H9 (cell line): Measurements from ENCODE around the gene GPD1L. TPM values are rescaled to one million over a fixed set of nuclear protein-coding genes. Genes with fewer than 3 reads are reported as not detected.

Experiments used
- DNase-seq: peaks from one replicate; pipeline ENCODE4 v3.0.0-alpha.2; 2017
- H2AFZ ChIP-seq: one replicate; pipeline ENCODE4 v1.6.1; 2013; ENCODE audit warnings: mild to moderate bottlenecking, low read length, control low read depth, moderate library complexity
- H2AK5ac ChIP-seq: 2 replicates; pipeline ENCODE4 v1.6.1; 2013; ENCODE audit warnings: low read length, control low read depth, mixed read lengths; ENCODE audit not compliant: insufficient read length
- H2BK120ac ChIP-seq: one replicate; pipeline ENCODE4 v1.6.1; 2013; ENCODE audit warnings: low read depth, mild to moderate bottlenecking, low read length, control low read depth, inconsistent platforms; ENCODE audit not compliant: poor library complexity, severe bottlenecking
- H2BK12ac ChIP-seq: 2 replicates; pipeline ENCODE4 v1.6.1; 2013; ENCODE audit warnings: low read length, control low read depth, mixed read lengths, low read depth; ENCODE audit not compliant: insufficient read length
- H2BK15ac ChIP-seq: 2 replicates; pipeline ENCODE4 v1.6.1; 2013; ENCODE audit warnings: low read depth, low read length, control low read depth
- H2BK20ac ChIP-seq: one replicate; pipeline ENCODE4 v1.6.1; 2013; ENCODE audit warnings: low read depth, mild to moderate bottlenecking, low read length, control low read depth, inconsistent platforms; ENCODE audit not compliant: poor library complexity, severe bottlenecking
- H2BK5ac ChIP-seq: 2 replicates; pipeline ENCODE4 v1.6.1; 2013; ENCODE audit warnings: low read length, control low read depth, mixed read lengths; ENCODE audit not compliant: insufficient read length
- H3K14ac ChIP-seq: 2 replicates; pipeline ENCODE4 v1.6.1; 2013; ENCODE audit warnings: low read length, control low read depth; ENCODE audit not compliant: insufficient read depth
- H3K18ac ChIP-seq: 2 replicates; pipeline ENCODE4 v1.6.1; 2013; ENCODE audit warnings: low read depth, mild to moderate bottlenecking, mixed read lengths, low read length, control low read depth; ENCODE audit not compliant: insufficient read length
- H3K23ac ChIP-seq: 2 replicates; pipeline ENCODE4 v1.6.1; 2013; ENCODE audit warnings: low read length, control low read depth, mixed read lengths, low read depth; ENCODE audit not compliant: insufficient read length
- H3K23me2 ChIP-seq: 2 replicates; pipeline ENCODE4 v1.6.1; 2013; ENCODE audit warnings: low read depth, mild to moderate bottlenecking, mixed read lengths, low read length, control low read depth; ENCODE audit not compliant: insufficient read length, poor library complexity, severe bottlenecking
- H3K27ac ChIP-seq: 2 replicates; pipeline ENCODE4 v1.5.1; 2013; ENCODE audit warnings: low read length, control low read depth, mixed read lengths, low read depth; ENCODE audit not compliant: insufficient read length
- H3K27me3 ChIP-seq: 2 replicates; pipeline ENCODE4 v1.6.1; 2013; ENCODE audit warnings: low read length, control low read depth, inconsistent platforms; ENCODE audit not compliant: insufficient read depth
- H3K4ac ChIP-seq: 2 replicates; pipeline ENCODE4 v1.6.1; 2013; ENCODE audit warnings: low read depth, mild to moderate bottlenecking, control low read depth, inconsistent platforms, low read length, moderate library complexity
- H3K4me1 ChIP-seq: 2 replicates; pipeline ENCODE4 v1.6.1; 2013; ENCODE audit warnings: low read length, control low read depth, inconsistent platforms; ENCODE audit not compliant: insufficient read depth
- H3K4me2 ChIP-seq: 2 replicates; pipeline ENCODE4 v1.6.1; 2013; ENCODE audit warnings: low read length, control low read depth, mixed read lengths; ENCODE audit not compliant: insufficient read length, insufficient read depth
- H3K56ac ChIP-seq: 2 replicates; pipeline ENCODE4 v1.6.1; 2013; ENCODE audit warnings: low read depth, mild to moderate bottlenecking, mixed read lengths, low read length, control low read depth; ENCODE audit not compliant: insufficient read length
- H3K79me1 ChIP-seq: 2 replicates; pipeline ENCODE4 v1.6.1; 2013; ENCODE audit warnings: low read depth, mild to moderate bottlenecking, moderate library complexity, low read length, control low read depth, inconsistent platforms; ENCODE audit not compliant: insufficient read depth, poor library complexity, severe bottlenecking
- H3K79me2 ChIP-seq: 2 replicates; pipeline ENCODE4 v1.6.1; 2013; ENCODE audit warnings: low read length, control low read depth, inconsistent platforms; ENCODE audit not compliant: insufficient read depth
- H3K9ac ChIP-seq: 2 replicates; pipeline ENCODE4 v1.6.1; 2013; ENCODE audit warnings: low read length, control low read depth, mixed read lengths; ENCODE audit not compliant: insufficient read length; ENCODE audit errors: extremely low read depth
- H3K9me3 ChIP-seq: one replicate; pipeline ENCODE4 v1.6.1; 2013; ENCODE audit warnings: low read depth, low read length, inconsistent platforms; ENCODE audit not compliant: control insufficient read depth
- H3T11ph ChIP-seq: one replicate; pipeline ENCODE4 v1.6.1; 2013; ENCODE audit warnings: mild to moderate bottlenecking, low read length, control low read depth, inconsistent platforms
- H4K20me1 ChIP-seq: one replicate; pipeline ENCODE4 v1.6.1; 2013; ENCODE audit not compliant: control insufficient read depth, insufficient read length, insufficient read depth
- H4K5ac ChIP-seq: 2 replicates; pipeline ENCODE4 v1.6.1; 2013; ENCODE audit warnings: low read depth, mild to moderate bottlenecking, mixed read lengths, low read length, control low read depth; ENCODE audit not compliant: insufficient read length
- H4K8ac ChIP-seq: replicated peaks from 2 replicates; pipeline ENCODE4 v1.6.1; 2013; ENCODE audit warnings: low read length, control low read depth, mixed read lengths, low read depth; ENCODE audit not compliant: insufficient read length
- H4K91ac ChIP-seq: 2 replicates; pipeline ENCODE4 v1.6.1; 2013; ENCODE audit warnings: low read depth, mild to moderate bottlenecking, moderate library complexity, mixed read lengths, low read length, control low read depth; ENCODE audit not compliant: insufficient read length
- H3K27ac Mint-ChIP-seq, 3 experiments: 2 replicates in 2 of 3; 3 replicates in 1 of 3; pipeline ENCODE4 v1.8.0; 2020 to 2021; ENCODE audit warnings: mixed read lengths in 3 of 3, mild to moderate bottlenecking in 1 of 3, moderate library complexity in 1 of 3
- H3K27me3 Mint-ChIP-seq: 2 replicates; pipeline ENCODE4 v1.8.0; 2021; ENCODE audit warnings: low read depth, mild to moderate bottlenecking, moderate library complexity, mixed read lengths
- H3K36me3 Mint-ChIP-seq, 3 experiments: 2 replicates in 2 of 3; 3 replicates in 1 of 3; pipeline ENCODE4 v1.8.0; 2020 to 2021; ENCODE audit warnings: low read depth in 3 of 3, mixed read lengths in 3 of 3; ENCODE audit not compliant: insufficient read depth in 1 of 3
- H3K4me1 Mint-ChIP-seq, 2 experiments: 2 replicates each; pipeline ENCODE4 v1.8.0; 2020; ENCODE audit warnings: mixed read lengths in 2 of 2
- H3K4me3 Mint-ChIP-seq, 2 experiments: 2 replicates in 1 of 2; 3 replicates in 1 of 2; pipeline ENCODE4 v1.8.0; 2020 to 2021; ENCODE audit warnings: mild to moderate bottlenecking in 2 of 2, mixed read lengths in 2 of 2, moderate library complexity in 1 of 2
- H3K9me3 Mint-ChIP-seq, 2 experiments: 2 replicates in 1 of 2; 3 replicates in 1 of 2; pipeline ENCODE4 v1.8.0; 2020; ENCODE audit warnings: mild to moderate bottlenecking in 2 of 2, mixed read lengths in 2 of 2, moderate library complexity in 1 of 2
- CTCF ChIP-seq: fragments of 200-600 bp; sonication (generic); conservative IDR thresholded peaks from 3 replicates; pipeline ENCODE4 v1.8.0; 2021; ENCODE audit warnings: antibody characterized with exemption, mild to moderate bottlenecking
- WGBS: extraction: QIAGEN DNeasy Blood & Tissue Kit; methylation state at CpG from one replicate; pipeline ENCODE4 v1.1.7; 2013; ENCODE audit warnings: missing lambda C conversion rate, low lambda C conversion rate, mixed read lengths; ENCODE audit not compliant: insufficient read length; ENCODE audit errors: extremely low coverage; 5-methylcytosine and 5-hydroxymethylcytosine counted together
- total RNA-seq: library from RNA; stranded (reverse); gene quantifications from 2 replicates; pipeline ENCODE4 v1.2.1, GENCODE V29; 2021

The GPD1L gene
- total RNA-seq, 1 experiment from 2014 or later: 3.7 TPM

GRCh38 chr3:32077260-32078084, 28.9 kb upstream of the GPD1L start:
- peaks cover 7 to 8% of the 10 kb centered on the region in 2 experiments; a peak in 3 of 4 replicates for H3K4me1 Mint-ChIP-seq
- H2AFZ ChIP-seq: no peak overlapping the region
- H3K27ac ChIP-seq: no peak overlapping the region
- no peak overlapping the region for H3K4me2 ChIP-seq
- no peak overlapping the region for H3T11ph ChIP-seq
- H2BK12ac ChIP-seq: no peak overlapping the region
- no peak overlapping the region for H3K14ac ChIP-seq
- no peak overlapping the region for H2BK5ac ChIP-seq
- no peak for DNase-seq
- no peak overlapping the region for H2BK15ac ChIP-seq
- H2BK120ac ChIP-seq: no peak overlapping the region
- no peak overlapping the region for H2AK5ac ChIP-seq
- no peak overlapping the region for H4K5ac ChIP-seq
- no peaks in the 10 kb centered on the region for H3K9me3 ChIP-seq
- H3K18ac ChIP-seq: no peak overlapping the region
- H4K20me1 ChIP-seq: no peaks in the 10 kb centered on the region
- no peaks in the 10 kb centered on the region for H3K79me1 ChIP-seq
- H3K4me3 Mint-ChIP-seq: no peak overlapping the region
- no peak overlapping the region for H3K9ac ChIP-seq
- H3K4me1 ChIP-seq: no peaks in the 10 kb centered on the region; the same call in 1 of the 2 replicates
- no CpG with 5 or more reads among the region's 14 CpGs for WGBS
- H3K79me2 ChIP-seq: no peaks in the 10 kb centered on the region
- no peak overlapping the region for H3K56ac ChIP-seq
- H3K27me3 Mint-ChIP-seq: peaks cover 2% of the 10 kb centered on the region
- H4K91ac ChIP-seq: no peak overlapping the region
- no peak overlapping the region for H3K4ac ChIP-seq
- H3K9me3 Mint-ChIP-seq: no peaks in the 10 kb centered on the region
- no peaks in the 10 kb centered on the region for H3K27me3 ChIP-seq
- no peak overlapping the region for H3K23ac ChIP-seq
- no peak overlapping the region; a peak in 1 of 7 replicates for H3K27ac Mint-ChIP-seq
- no peaks in the 10 kb centered on the region for H3K23me2 ChIP-seq
- no peak overlapping the region for H4K8ac ChIP-seq
- no peak overlapping the region for H2BK20ac ChIP-seq
- H3K36me3 Mint-ChIP-seq: no peaks in the 10 kb centered on the region
- no peak for TF ChIP-seq CTCF
